GM19239 (cell line): ENCODE measurements around the gene ACAP3.

ENCODE experiments used
- DNase-seq: peaks from one replicate; pipeline ENCODE4 v3.0.0; 2011; ENCODE audit warnings: low spot score; ENCODE audit not compliant: insufficient read length
- FAIRE-seq: peaks from 2 replicates; lab custom pipeline; 2011; peaks lifted over from hg19 to GRCh38; lab: Jason Lieb, UNC

The ACAP3 gene

DNA sequence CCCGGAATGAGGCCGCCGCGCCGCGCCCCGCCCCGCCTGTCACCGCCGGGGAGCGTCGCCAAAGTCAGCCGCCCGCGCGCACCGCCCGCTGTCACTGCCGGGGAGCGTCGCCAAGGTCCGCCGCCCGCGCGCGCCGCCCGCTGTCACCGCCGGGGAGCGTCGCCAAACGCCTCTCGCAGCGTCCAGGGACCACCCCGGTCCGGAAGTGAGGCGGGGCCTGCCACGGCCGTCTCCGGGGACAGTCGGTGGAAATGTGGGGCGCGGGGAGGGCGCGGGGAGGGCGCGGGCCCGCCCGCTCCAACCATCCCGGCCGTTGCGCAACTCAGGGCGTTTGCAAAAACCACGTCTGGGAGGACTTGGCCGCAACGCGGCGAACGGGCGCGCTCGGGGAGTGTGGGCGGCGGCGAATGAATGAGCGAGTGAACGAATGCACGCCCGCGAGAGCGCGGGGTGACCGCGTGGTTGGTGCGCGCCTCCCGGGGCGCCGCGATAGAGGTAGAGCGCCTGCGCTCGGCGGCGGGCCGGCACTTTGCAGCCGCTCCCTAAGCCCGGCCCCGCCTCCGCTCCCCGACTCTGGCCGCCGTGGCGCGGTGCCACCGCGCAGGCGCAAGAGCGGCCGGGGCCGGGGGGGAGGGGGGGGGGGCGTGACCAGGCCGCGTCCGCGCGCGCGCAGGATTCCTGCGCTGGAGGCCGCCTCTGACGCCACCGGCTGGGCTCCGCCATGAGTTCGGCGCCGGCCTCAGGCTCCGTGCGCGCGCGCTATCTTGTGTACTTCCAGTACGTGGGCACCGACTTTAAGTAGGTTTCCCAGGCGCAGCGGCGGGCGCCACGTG, at the start of gene ACAP3, which contains the start of gene PUSL1:
TSS of gene ACAP3 (minus strand) at position 8 of the 833 bp plus-strand sequence. CDS start 115 bp downstream, outside the sequence.
TSS of gene PUSL1 (plus strand) at position 675 of the 833 bp plus-strand sequence. CDS start at position 722, 47 bp downstream.
- FAIRE-seq: peak; percentile 87
- peak; percentile 99 for DNase-seq

DNA sequence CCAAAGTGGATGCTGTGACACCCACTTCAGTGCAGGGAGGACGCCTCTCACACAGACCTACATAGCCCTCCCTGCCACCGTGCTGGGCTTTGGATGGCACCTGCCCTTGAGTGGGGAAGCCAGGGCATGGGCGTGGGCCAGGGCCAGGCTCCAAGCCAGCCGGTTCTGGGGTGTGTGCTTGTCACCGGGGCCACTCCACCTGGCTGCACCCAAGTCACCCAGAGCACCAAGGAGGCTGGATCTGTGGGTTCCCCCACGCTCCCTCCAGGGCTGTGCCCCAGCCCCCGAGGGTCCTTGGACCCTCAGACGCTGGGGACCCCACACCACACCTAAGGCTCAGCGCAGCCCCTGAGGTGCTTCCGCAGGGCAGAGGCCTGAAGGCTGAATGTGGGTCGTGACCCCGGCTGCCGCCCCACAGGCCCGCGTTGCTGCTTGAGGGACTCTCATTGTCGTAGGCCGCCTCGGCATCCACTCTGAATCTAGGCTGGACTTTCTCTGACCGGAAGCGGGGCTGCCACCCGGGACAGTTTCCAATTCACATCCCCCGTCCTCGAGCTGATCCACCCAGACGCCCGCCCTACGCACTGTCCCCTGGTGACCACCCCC, 49.2 kb upstream of the ACAP3 start:
- FAIRE-seq (no peak), DNase-seq (no peak)

GRCh38 chr1:1356166-1356795, 48.6 kb upstream of the ACAP3 start:
- DNase-seq: no peak
- FAIRE-seq: no peak

DNA sequence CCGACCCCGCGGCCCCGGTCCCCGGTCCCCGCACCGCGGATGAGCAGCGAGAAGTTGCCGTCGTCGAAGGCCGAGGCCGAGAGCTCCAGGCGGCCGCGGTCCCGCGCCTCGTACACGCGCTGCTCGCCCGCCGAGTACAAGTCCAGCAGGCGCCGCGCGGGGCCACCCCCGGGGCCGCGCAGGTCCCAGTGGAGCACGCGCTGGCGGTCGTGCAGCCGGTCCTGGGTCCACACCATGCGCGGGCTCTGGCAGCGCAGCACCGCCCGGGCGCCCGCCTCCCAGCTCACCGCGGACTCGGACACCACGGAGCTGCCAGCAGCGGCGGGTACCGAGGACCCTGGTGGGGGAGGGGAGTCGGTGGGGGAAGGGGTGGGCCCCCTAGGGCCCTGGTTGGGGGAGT, 47.7 kb upstream of the ACAP3 start:
- FAIRE-seq (no peak), DNase-seq (no peak)

- FAIRE-seq (no peak), DNase-seq (no peak)
Observed at GRCh38 chr1:1354271-1355247, 46.8 kb upstream of the ACAP3 start.

DNA sequence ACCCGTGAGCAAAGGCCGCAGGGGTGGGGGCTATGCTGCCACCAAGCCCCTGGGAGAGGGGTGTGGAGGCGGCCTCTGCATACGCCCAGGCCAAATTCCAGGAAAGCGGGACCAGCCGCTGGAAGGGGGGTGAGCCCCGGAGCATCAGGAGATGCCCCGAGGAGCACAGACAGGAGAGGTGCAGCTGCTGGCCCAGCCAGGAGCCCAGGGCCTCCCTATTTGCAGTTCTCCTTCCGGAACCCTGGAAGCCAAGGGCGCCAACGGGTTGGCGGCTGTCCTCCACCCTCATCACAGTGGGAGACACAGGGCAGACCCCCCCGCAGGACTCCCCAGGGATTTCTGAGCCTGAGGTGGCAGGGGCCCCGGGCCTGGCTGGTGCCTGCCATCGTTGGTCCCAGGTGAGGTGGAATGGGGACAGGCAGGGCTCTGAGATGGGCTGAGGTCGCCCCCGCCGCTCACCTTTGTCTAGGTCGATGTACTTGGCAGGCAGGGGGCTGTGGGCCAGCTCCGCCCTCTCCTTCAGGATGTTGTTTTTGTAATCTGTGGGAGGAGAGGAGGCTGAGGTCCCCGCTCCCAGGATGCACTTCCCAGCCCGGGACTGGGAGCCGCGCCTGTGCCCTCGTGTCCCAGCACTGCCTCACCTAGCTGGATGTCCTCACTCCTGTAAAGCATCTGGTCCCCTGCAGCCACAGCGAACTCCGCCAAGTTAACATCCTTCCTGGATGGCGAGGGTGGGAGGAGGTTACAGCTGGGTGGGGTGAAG, 45.8 kb upstream of the ACAP3 start:
- no peak for FAIRE-seq
- no peak for DNase-seq

- no peak for FAIRE-seq
Observed at GRCh38 chr1:1352786-1353388, 45.2 kb upstream of the ACAP3 start.

DNA sequence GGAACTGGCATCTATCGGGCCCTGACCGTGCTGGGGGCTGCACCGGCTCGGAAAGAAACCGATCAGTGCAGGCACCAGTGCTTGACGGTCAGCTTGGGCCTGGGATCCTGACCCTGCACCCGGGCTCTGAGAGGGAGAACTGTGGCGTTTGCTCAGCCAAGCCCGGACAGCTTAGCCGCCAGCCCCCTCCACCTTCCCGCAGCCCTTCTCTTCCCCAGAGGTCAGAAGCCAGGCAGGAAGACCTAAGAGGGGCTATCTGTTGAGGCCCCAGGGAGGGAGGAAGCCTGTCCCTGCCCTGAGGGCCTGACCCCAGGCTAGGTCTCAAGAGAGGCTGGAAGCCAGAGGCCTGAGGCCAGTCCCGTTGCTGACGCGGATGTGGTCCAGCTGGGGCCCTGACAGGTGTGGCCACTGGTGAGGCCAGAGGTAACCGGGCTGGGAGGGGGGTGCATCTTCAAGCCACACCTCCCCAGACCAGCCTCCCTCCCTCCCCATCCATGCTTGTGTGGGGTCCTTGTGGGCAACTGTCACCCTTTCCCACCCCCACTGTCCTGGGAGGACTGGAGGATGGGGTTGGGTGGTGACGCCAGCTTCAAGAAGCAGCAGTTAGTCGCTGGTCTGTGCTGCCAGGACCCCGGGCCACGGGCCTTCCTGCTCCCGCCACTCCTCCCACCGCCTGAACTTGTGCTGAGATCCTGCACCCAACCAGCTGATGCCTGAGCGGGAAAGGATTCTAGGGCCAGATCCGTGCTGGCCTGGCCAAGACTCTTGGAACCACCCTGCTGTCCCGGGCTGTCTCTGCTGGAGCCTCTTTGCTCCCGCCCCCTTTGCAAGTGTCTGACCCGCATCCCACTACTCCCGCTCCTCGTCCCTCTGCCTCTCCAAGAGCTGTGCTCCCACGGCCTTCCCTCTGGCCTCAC, 44.0 kb upstream of the ACAP3 start:
- FAIRE-seq (no peak), DNase-seq (no peak)

More at GRCh38 chr1:1352786-1353388, 45.2 kb upstream of the ACAP3 start:
- no peak for DNase-seq

GRCh38 chr1:1349256-1350012, 41.7 kb upstream of the ACAP3 start, which contains the start of gene DVL1:
DVL1 (minus strand) TSS chr1:1349418; CDS start chr1:1349065, 353 bp downstream.
- DNase-seq: peak; percentile 99
- no peak for FAIRE-seq

DNA sequence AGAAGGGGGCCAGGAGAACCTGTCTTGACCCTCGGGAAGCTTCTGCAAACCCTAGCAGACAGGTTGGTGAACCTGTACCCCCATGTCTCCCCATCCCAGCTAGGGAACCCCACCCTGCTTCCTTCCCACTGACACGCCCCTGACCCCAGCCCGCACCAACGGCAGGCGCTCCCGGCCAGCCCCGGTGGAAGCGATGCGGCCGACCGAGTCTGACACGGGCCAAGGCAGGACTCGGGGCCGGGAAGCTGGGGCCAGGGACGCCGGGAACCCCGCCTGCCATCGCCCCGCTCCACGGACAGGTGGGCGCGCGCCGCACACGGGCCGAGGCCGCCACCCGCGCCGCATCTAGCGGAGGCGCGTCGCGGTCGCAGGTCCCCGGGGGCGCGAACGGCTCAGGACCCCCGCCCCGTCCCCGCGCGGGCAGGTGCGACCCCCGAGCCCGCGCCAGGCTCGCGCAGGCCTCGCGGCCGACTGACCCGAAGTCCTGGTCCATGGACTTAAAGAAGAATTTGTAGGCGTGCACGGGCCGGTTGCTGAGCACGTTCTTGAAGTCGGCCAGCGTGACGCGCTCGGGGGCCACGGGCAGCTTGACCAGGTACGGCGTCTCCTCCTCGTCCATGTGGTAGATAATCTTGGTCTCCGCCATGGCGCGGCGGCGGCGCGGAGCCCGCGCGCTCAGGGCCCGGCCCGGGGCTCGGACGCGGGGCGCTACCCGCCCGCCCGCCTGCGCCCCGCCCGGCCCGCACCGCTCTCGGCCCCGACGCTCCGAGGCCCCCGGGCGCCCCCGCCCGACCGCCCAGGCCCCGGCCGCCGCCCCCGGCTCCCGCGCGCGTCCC, 40.9 kb upstream of the ACAP3 start:
- FAIRE-seq (peak; percentile 42), DNase-seq (no peak)

GRCh38 chr1:1347663-1348419, 40.1 kb upstream of the ACAP3 start:
- DNase-seq (no peak), FAIRE-seq (no peak)

DNA sequence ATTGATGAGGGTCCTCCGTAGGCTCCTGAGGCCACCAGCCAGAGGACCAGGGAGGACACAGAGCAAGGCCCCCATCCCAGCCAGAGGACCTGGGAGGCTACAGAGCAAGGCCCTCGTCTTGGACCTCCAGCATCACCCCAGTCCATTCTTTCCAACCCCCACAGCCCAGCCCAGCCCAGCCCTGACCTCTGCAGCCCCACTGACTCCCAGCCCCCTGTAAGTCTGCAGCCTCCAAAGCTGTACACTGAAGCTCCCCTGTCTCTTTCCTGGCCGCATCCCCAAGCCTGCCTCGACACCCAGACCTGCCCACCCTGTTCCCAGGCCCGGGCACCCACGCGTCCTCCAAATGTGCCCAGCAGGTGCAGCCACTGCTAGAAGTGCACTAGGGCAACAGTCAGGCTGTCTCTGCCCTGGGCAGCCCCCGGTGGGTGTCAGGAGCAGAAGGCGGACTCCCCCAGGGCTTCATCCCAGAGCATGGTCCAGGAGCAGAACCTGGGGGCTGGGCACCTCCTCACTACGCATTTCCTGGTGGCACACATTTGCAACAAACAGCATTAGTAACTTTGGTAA, 39.4 kb upstream of the ACAP3 start:
- no peak for DNase-seq
- no peak for FAIRE-seq

DNA sequence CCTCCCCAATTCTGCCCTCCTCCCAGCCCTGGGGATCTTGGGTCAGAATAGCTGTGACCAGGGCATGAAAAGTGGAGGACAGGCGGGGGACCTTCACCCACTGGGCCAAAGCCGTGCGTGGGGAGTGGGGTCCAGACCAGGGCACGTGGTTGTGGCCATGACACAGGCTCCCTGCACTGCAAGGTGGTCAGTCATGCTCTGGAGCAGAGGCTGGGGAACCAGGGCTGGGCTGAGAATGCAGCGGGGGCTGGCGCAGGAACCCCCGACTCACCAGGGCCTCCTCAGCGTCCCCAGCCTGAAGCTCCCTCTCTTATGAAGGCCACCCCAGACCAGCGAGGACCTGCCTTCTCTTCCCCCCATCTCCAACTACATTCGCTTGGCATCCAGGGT, 38.8 kb upstream of the ACAP3 start:
- DNase-seq: no peak
- FAIRE-seq: no peak

- DNase-seq (no peak), FAIRE-seq (no peak)
Observed at GRCh38 chr1:1345860-1346500, 38.2 kb upstream of the ACAP3 start.

- DNase-seq (no peak), FAIRE-seq (no peak)
Observed at GRCh38 chr1:1345384-1345783, 37.7 kb upstream of the ACAP3 start.
